ENCODE results near the gene PARP9. TPM values are rescaled to one million over a fixed set of nuclear protein-coding genes. Genes with fewer than 3 reads are reported as not detected.
A peak's percentile ranks its signal among the peaks of the same experiment; 100 is the strongest.
"Not testable (repeated sequence)": the region's sequence is repeated elsewhere in the genome, so short reads cannot be mapped to it uniquely, and the experiment has no call there.

Gene PARP9
- polyA plus RNA-seq, 3 donors from 2014 or later = 18.1 to 43.9 (median 28.4) TPM

- H3K36me3 Mint-ChIP-seq = peaks cover 28 to 33% (median 28%) of the 10 kb centered on the region in 3 donors
- peaks cover 60 to 83% of the 10 kb centered on the region in 2 donors for H3K4me1 Mint-ChIP-seq
- H3K27me3 Mint-ChIP-seq (ENCODE audit: low read depth in 3 of 3) = no peaks in the 10 kb centered on the region
- H3K9me3 Mint-ChIP-seq = peaks cover 4 to 21% (median 12%) of the 10 kb centered on the region in 6 donors
- no peak for DNase-seq
- H3K27ac Mint-ChIP-seq = peak overlapping the region in 4 of 6 donors; percentile 17 to 59 (median 26)
- peak overlapping the region in 1 of 5 donors; percentile 3 for H3K4me3 Mint-ChIP-seq
These were observed 22.8 kb upstream of the PARP9 start for GRCh38 chr3:122586773-122587485.

GRCh38 chr3:122586098-122586497, 22.0 kb upstream of the PARP9 start:
- H3K36me3 Mint-ChIP-seq = peaks cover 34 to 36% (median 35%) of the 10 kb centered on the region in 3 donors
- no peaks in the 10 kb centered on the region for H3K27me3 Mint-ChIP-seq (ENCODE audit: low read depth in 3 of 3)
- no peak overlapping the region for H3K4me3 Mint-ChIP-seq
- H3K4me1 Mint-ChIP-seq = peaks cover 63 to 91% of the 10 kb centered on the region in 2 donors
- H3K9me3 Mint-ChIP-seq = peaks cover 4 to 28% (median 18%) of the 10 kb centered on the region in 6 donors
- DNase-seq = no peak
- peak overlapping the region in 4 of 6 donors; percentile 34 to 73 (median 54) for H3K27ac Mint-ChIP-seq

GRCh38 chr3:122582390-122582789, 18.3 kb upstream of the PARP9 start:
- Mint-ChIP-seq H3K27ac (peak overlapping the region in 5 of 6 donors; percentile 24 to 67 (median 60)), H3K9me3 (peaks cover 4 to 28% (median 19%) of the 10 kb centered on the region in 6 donors), H3K36me3 (peaks cover 34 to 36% (median 34%) of the 10 kb centered on the region in 3 donors), H3K27me3 (ENCODE audit: low read depth in 3 of 3) (peaks cover 0 to 3% (median 0%) of the 10 kb centered on the region in 3 donors), H3K4me3 (no peak overlapping the region), H3K4me1 (peaks cover 60 to 90% of the 10 kb centered on the region in 2 donors)
- DNase-seq = no peak

GRCh38 chr3:122581622-122582021, 17.5 kb upstream of the PARP9 start:
- Mint-ChIP-seq H3K9me3 (peaks cover 4 to 28% (median 19%) of the 10 kb centered on the region in 6 donors), H3K27me3 (ENCODE audit: low read depth in 3 of 3) (peaks cover 0 to 3% (median 0%) of the 10 kb centered on the region in 3 donors), H3K4me1 (peaks cover 59 to 92% of the 10 kb centered on the region in 2 donors), H3K36me3 (peaks cover 34 to 36% (median 34%) of the 10 kb centered on the region in 3 donors), H3K27ac (peak overlapping the region in 4 of 6 donors; percentile 8 to 55 (median 20)), H3K4me3 (no peak overlapping the region)
- no peak for DNase-seq

GRCh38 chr3:122580470-122580869, 16.4 kb upstream of the PARP9 start:
- Mint-ChIP-seq H3K27me3 (ENCODE audit: low read depth in 3 of 3) (peaks cover 0 to 3% (median 0%) of the 10 kb centered on the region in 3 donors), H3K36me3 (peaks cover 34% of the 10 kb centered on the region in 3 donors), H3K4me3 (peak overlapping the region in 4 of 5 donors; percentile 8 to 66 (median 30)), H3K9me3 (peaks cover 4 to 28% (median 19%) of the 10 kb centered on the region in 6 donors), H3K27ac (peak overlapping the region in 1 of 6 donors; percentile 55), H3K4me1 (peaks cover 60 to 89% of the 10 kb centered on the region in 2 donors)
- DNase-seq = no peak

- Mint-ChIP-seq H3K4me1 (peaks cover 60 to 90% of the 10 kb centered on the region in 2 donors), H3K9me3 (peaks cover 4 to 19% (median 17%) of the 10 kb centered on the region in 6 donors), H3K27ac (peak overlapping the region; percentile 96 to 99 (median 98)), H3K4me3 (peak overlapping the region; percentile 99 to 100 (median 99)), H3K27me3 (ENCODE audit: low read depth in 3 of 3) (peaks cover 0 to 3% (median 0%) of the 10 kb centered on the region in 3 donors), H3K36me3 (peaks cover 16 to 29% (median 24%) of the 10 kb centered on the region in 3 donors)
- DNase-seq = no peak
These were observed 14.1 kb upstream of the PARP9 start for GRCh38 chr3:122578069-122578740.

GRCh38 chr3:122577409-122578031, 13.4 kb upstream of the PARP9 start, which contains the start of gene PARP15:
PARP15 (plus strand) TSS chr3:122577650; CDS start chr3:122577668, 18 bp downstream.
- Mint-ChIP-seq H3K4me3 (peak within 1 kb of the TSS; percentile 99 to 100 (median 99)), H3K4me1 (peaks cover 67 to 90% of the 10 kb centered on the region in 2 donors)

GRCh38 chr3:122576174-122576940, 12.3 kb upstream of the PARP9 start:
- H3K4me1 Mint-ChIP-seq = peaks cover 69 to 88% of the 10 kb centered on the region in 2 donors
- peaks cover 11 to 20% (median 16%) of the 10 kb centered on the region in 3 donors for H3K36me3 Mint-ChIP-seq
- H3K27ac Mint-ChIP-seq = peak overlapping the region; percentile 57 to 99 (median 98)
- no peak for DNase-seq
- peaks cover 0 to 3% (median 2%) of the 10 kb centered on the region in 3 donors for H3K27me3 Mint-ChIP-seq (ENCODE audit: low read depth in 3 of 3)
- H3K4me3 Mint-ChIP-seq = peak overlapping the region in 4 of 5 donors; percentile 11 to 99 (median 99)
- peaks cover 0 to 5% (median 0%) of the 10 kb centered on the region in 6 donors for H3K9me3 Mint-ChIP-seq

More at GRCh38 chr3:122577409-122578031, 13.4 kb upstream of the PARP9 start, which contains the start of gene PARP15:
- Mint-ChIP-seq H3K9me3 (peaks cover under 1 to 12% (median 11%) of the 10 kb centered on the region in 6 donors), H3K36me3 (peaks cover 16 to 28% (median 24%) of the 10 kb centered on the region in 3 donors), H3K27ac (peak within 1 kb of the TSS; percentile 96 to 99 (median 98)), H3K27me3 (ENCODE audit: low read depth in 3 of 3) (peaks cover 0 to 3% (median 2%) of the 10 kb centered on the region in 3 donors)
- peak; percentile 42 to 49 (median 48) for DNase-seq

GRCh38 chr3:122572940-122573412, 8.9 kb upstream of the PARP9 start:
- Mint-ChIP-seq H3K4me3 (peak overlapping the region; percentile 33 to 79 (median 64)), H3K4me1 (peaks cover 65 to 86% of the 10 kb centered on the region in 2 donors), H3K36me3 (peaks cover 29 to 41% (median 32%) of the 10 kb centered on the region in 3 donors), H3K27me3 (ENCODE audit: low read depth in 3 of 3) (peaks cover 0 to 4% (median 3%) of the 10 kb centered on the region in 3 donors), H3K27ac (peak overlapping the region; percentile 82 to 94 (median 92)), H3K9me3 (no peaks in the 10 kb centered on the region)
- DNase-seq = peak; percentile 54 to 60 (median 59)

- Mint-ChIP-seq H3K36me3 (peaks cover 34 to 50% (median 35%) of the 10 kb centered on the region in 3 donors), H3K27me3 (ENCODE audit: low read depth in 3 of 3) (peaks cover 0 to 4% (median 3%) of the 10 kb centered on the region in 3 donors), H3K4me1 (peaks cover 68 to 88% of the 10 kb centered on the region in 2 donors), H3K27ac (peak overlapping the region; percentile 31 to 85 (median 56)), H3K9me3 (no peaks in the 10 kb centered on the region), H3K4me3 (no peak overlapping the region)
- no peak for DNase-seq
These were observed 4.7 kb upstream of the PARP9 start for GRCh38 chr3:122568755-122569154.

GRCh38 chr3:122568131-122568530, 4.0 kb upstream of the PARP9 start:
- not testable (repeated sequence) for H3K9me3 Mint-ChIP-seq; H3K27me3 Mint-ChIP-seq (ENCODE audit: low read depth in 3 of 3); DNase-seq
- peak overlapping the region in 1 of 5 donors; percentile 35 for H3K4me3 Mint-ChIP-seq
- H3K36me3 Mint-ChIP-seq = peaks cover 34 to 50% (median 35%) of the 10 kb centered on the region in 3 donors
- H3K4me1 Mint-ChIP-seq = peaks cover 68 to 88% of the 10 kb centered on the region in 2 donors
- H3K27ac Mint-ChIP-seq = peak overlapping the region in 5 of 6 donors; percentile 31 to 82 (median 58)

- Mint-ChIP-seq H3K27ac (peak overlapping the region; percentile 88 to 98 (median 96)), H3K27me3 (ENCODE audit: low read depth in 3 of 3) (peaks cover 1 to 6% (median 3%) of the 10 kb centered on the region in 3 donors), H3K9me3 (no peaks in the 10 kb centered on the region), H3K36me3 (peaks cover 12 to 27% (median 19%) of the 10 kb centered on the region in 3 donors), H3K4me1 (peaks cover 61 to 92% of the 10 kb centered on the region in 2 donors), H3K4me3 (peak overlapping the region; percentile 88 to 98 (median 92))
- DNase-seq = peak in 1 of 3 donors; percentile 9
These were observed 429 bp downstream of the PARP9 start for GRCh38 chr3:122563717-122564025.
